COLO668 (cell line): ENCODE results near the gene CSNK2B.
"Not testable (repeated sequence)": the region's sequence is repeated elsewhere in the genome, so short reads cannot be mapped to it uniquely, and the experiment has no call there.

ENCODE experiments used
- DNase-seq: peaks from one replicate; lab custom pipeline; 2025; ENCODE audit not compliant: unreplicated experiment; lab: John Stamatoyannopoulos, UW

The CSNK2B gene

DNA sequence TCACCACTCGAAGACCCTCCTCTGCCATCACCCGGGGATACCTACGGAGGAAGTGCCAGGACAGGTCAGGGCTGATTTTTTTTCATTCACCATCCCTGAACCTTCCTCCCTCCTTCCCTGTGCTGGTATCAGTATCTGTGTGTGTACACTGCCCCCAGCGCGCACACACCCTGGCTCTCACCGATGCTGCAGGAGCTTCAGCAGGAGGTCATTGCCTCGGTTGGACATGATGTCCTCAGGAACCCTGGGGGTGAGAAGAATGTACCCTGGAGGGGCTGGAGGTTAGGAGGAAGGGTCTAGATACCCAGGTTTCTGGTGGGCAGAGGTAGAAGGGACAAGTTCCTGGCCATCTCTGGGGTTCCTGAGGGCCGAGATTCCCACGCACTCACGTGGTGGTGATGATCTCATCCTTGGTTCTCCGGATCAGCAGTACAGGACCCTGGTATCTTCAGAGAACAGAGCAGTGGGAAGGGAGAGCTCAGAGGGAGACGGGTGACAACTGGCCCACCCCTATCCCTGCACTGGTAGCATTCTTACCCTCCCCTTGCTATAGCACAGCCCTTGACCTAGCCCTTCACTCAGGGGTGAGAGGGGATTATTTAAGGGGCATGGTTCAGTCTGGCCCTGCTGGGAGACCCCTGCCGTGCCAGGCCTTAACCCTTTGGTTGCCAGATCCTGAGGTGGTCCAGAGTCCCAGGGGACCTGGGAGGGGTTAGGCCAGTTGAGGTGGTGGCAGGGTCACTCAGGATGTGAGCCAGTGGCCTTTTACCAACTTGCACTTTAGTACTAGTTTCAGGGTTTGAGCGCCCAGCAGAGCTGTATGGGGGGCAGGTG is 22.2 kb downstream of the CSNK2B start:
- DNase-seq, result no peak

DNA sequence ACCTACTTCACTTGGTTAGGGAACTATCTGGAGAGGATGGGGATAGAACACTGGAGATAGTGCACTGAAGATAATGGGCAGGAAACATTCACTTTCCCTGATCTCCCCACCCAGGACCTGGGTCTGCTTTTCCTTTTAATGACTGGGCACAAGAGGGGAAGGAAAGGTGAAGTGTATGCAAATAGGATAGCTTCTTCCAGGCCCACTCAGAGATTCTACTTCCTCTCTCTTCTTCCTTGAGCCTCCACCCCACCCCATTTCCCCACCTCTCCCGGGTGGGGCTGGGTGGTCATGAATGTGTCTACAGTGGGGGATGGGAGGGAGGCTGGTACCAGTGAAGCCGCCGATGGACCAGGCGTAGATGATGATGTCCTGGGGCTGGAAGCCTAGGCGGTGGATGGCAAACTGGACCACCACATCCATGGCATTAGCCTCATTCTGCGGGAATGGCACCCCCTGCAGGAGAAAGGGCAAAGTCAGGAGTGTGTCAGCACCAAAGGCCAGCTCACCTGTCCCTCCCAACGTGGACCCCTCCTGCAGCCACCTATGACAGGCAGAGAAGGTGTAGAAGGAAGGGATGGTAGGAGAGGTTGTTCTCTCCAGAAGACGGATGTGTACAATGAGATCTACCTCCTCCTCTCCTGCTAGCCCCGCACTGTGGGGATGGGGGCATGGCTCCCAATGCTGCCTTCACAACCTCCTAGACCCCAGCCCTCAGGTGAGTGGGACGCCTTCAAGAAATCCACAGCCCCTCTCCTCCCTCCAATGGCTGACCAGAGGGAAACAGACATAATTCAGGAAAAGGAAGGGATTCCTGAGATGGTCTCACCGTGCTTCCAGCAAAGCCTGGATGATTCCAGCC is 23.6 kb downstream of the CSNK2B start:
- DNase-seq, result peak; percentile 2

DNA sequence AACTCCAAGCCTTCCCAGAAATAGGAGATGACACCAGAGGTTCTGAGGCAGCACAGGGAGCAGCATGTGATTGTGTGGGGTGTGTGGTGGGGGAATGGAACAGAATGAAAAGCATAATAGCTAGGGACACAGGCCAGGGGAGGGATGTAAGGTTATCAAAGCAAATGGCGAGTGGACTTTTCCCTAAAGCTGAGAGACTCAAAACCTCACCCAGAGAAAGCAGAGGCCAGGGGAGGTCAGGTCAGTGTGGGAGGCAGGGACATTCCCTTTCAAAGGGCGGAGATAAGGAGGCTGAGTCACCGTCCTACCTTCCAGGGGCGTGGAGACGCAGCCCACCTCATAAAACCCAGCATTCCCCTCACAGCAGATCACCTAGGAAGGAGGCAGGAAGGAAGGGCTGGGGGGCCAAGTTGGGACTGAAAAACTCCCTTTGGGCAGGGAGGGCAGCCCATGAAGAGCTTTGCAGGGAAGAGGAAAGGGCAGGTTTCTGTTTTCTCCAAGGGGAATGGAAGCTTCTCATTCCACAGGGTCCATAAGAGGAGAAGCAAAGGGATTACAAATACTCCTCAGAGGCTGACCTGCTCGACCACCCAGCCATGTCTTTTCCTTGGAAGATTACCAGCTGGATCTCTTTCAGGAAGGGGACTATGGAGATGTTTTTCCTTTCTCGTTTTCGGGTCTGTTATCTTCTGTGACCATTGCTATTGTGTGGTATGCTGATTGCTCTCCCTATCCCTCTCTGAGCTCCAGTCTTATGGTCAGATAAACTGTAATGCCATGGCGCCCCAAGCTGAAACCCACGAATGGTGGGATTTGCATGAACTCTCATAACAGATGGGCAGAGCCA is 24.6 kb downstream of the CSNK2B start:
- no peak for DNase-seq

DNA sequence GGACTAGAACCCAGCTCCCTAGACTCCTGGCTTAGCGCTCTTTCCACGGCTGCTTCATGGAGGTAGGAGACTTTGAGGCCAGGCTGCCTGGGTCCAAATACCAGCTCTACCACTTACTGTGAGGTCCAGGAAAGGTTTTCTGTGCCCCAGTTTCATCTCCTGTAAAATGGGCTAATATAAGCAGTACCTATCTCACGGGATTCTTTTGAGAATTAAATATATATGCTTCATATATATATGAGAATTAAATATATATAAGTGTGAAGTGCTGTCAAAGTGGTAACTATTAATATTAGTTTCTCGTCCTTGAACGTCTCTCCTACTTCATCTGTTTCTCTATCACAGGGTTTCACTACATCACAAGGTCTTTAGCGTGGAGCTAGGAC is 25.2 kb downstream of the CSNK2B start:
- DNase-seq, result no peak

DNA sequence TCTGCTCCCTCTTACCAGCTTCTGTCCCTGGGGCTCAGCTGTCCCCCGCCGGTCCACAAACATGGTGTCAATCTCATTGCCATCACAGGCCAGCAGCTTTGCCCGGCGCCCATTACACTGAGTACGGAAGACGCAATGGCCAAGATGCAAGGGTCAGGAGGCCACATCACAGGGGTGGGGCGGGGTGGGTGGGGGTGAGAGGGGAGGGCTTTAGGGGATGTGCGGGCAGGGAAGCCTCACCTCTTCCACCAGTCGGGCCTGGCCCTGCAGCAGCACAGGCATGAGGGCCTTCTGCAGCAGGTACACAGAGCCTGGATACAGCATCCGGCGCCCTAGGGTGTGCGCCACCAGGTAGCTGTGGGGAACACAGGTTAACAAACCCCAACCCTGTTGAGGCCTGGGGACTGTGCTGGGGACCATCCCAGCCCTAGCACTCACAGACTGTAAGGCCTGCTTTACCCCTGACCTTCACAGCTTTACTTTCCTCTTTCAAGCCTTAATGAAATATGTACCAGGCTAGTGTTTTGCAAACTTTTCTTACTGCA is 25.8 kb downstream of the CSNK2B start:
- DNase-seq, result no peak

DNA sequence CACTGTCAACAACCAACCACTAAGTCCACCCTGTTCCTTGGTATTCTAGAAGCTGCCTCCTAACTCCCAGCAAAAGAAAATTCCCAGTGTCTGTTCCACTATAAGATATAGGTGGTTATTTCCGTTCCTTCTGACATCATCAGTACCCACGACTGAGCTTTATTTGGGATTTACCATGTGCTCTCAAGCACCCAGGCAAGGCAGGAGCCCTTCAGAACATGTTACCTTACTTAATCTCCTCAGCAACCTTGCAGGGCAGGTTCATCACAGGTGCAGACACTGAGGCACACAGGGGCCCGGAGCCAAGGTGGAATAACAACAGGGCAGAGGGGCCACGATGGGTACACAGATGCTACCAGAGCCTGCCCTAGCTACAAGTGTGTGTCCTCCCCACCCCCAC is 26.5 kb downstream of the CSNK2B start:
- DNase-seq, result no peak

DNA sequence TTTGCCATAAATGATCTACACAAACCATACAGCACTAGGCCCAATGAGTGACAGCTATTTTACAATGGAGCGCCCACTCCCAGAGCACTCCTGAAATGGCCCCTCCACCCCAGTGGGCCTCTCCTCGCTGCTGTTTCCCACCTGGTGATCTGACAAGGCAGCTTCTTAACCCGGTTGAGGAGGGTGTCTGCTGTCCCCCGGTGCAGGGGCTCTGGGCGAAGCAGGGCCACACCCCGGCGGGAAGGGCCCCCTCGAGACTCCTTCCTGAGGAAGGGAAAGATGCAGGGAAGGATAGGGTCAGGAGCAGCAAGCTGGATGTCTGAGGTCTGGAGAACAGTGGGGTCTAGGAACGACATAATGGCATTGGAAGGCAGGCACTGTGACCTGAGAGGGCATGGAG is 27.0 kb downstream of the CSNK2B start:
- no peak for DNase-seq

DNA sequence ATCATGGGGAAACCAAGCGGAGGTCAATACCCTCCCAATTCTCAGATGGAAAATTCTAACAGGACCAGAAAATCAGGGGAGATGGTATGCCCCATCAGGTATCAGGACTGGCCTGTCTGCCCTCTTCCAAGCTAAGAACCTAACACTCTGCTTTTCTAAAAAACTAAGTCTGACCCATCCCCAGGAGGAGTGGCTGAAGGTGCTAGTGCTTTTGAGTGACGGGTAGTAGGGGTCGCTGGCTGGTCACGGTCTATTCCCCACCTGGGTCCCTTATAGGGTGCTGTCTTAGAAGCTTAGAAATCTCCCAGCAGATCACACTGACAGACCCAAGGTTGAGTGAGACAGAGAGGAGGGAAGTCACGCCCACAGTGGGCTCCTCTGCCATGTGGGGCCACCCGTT is 27.7 kb downstream of the CSNK2B start:
- DNase-seq, result no peak

DNA sequence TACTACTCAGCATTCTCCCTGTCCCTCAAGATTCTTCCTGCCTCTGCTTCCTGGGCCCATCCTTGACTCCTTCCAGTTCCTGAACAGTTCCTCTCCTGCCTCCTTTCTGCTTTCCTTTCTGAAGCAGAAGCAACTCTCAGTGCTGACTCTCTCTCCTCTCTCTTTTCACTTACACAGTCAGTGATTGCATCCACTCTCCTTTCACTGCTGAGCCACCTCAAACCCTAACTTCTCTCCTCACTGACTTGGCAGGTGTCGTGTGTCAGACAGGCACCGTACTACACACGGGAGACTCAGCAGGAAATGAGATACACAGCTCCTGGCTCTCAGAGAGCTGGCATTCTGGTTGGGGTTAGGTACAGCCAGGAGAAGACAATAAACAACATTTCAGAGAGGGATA is 31.7 kb downstream of the CSNK2B start:
- DNase-seq, result no peak

DNA sequence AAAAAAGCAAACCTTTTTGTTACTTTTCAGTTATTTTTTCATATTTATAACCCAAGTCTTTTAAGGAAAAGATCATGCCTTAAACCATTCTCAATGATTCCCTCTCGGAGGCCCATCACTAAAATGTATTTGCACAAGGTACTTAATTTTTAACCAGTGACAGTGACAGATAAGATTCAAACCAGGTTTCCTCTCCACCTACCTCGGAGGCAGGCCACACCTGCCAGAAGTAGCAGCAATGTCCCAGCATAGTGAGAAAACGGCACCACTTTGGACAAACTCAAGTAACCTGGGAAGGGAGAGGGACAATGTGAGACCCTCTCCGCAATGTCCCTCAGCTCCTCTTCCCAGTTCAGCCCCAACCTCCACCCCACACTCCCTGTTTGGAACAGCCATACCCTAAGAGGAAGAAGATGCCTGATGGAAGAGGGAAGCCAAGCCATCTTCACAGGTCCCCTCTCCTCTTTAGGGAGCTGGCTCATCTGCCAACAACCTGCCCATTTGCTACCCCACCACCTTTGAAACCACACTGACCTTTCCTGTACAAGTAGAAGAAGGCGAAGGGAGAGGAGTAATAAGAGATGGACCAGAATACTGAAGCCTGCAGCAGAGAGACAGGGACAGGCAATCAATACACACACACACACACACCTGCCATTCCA is 35.0 kb downstream of the CSNK2B start:
- DNase-seq, result no peak

DNA sequence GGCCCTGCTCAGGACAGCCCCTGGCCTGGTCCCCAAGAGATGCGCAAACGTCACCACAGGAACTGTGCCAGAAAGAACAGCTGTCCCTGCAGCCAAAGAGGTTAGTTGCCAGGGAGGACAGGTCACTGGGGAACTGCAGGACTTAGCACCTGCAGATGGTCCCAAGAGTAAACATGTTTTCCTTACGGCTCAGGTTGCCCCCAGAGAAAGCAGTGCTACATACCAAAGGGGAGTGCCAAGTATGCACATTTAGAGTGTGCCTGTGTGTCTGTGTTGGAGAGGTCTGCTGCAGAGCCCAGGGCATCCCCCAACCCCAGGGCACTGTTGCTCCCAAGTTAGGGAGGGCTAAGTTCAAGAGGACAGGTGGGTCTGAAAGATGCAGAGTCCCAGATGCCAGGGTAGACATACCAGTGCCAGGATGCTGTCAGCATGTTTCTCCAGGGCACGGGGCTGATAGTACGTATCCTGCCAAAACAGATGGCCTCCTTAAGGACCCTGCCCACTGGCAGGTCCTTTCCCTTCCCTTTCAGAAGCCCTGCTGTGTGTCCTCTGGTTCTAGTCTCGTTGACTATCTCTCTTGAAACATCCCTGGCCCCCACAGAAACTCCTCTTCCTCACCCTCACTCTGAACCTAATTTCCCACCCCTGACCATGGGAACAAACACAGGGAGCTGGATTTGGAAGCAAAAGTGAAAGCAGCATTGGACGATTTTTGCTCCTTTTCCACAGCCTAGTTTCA is 36.0 kb downstream of the CSNK2B start:
- DNase-seq, result peak; percentile 39

DNA sequence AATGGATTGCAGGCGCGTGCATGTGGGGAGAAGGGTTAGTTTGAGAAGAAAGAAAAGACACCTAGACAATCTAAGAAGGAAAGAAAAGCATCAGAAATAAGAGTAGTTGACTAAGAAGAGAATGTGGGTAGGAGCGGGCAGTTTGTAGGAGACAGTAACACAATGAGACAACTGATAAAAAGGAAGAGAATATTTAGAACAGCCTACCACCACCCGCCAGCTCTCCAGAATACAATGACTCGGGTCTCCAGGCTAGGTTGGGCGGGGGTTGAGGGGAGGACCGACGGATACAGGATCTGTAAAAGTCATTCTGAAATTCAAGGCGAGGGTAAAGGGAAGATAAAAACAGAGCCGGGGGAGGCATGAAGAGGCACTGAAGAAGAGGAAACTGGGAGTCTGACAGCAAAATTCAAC is 36.5 kb downstream of the CSNK2B start:
- DNase-seq, result no peak

DNA sequence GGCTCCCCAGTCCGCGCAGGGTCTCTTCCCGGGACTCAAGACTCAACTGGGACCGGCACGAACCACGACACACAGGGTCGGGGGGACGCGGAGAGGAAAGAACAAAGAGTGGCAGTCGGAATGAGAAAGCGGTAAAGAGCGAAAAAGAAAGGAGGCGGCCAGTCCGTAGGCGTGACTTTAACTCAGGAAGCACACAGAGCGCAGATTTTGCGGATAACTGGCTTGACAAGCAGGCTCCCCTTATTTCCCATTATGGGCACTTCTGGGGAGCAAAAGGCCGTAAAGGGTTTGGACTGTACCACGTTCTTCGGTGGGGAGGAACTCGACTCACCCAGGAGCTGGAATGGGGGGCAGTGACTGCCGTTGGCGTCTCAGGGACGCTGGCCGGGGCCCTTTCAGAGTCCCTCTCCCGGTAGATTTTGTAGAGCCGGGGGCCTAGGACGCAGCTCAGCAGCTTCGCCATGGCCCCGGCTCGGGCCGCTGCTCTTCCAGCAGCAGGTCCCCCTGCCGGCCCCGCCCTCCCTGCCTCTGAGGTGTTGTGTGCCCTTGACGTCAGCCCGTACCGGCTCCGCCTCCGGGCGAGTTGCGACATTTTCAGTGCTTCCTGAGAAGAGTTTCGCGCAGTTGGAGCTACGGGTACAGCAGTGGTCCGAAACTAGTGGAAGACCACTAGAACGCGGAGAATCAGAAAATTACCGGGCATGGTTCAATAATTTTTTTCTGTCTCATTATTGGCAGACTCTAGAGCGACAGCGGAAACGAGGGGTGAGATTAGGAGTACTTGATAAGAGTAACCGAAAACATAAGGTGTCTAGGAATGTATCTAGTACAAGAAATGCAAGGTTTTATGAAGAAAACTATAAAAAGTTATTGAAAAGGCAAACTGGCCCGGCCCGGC is 37.2 kb downstream of the CSNK2B start, which contains the start of gene ABHD16A:
ABHD16A (minus strand) TSS at position 506 of the 898 bp plus-strand sequence; CDS start at position 463, 43 bp downstream.
- peak; percentile 95 for DNase-seq

DNA sequence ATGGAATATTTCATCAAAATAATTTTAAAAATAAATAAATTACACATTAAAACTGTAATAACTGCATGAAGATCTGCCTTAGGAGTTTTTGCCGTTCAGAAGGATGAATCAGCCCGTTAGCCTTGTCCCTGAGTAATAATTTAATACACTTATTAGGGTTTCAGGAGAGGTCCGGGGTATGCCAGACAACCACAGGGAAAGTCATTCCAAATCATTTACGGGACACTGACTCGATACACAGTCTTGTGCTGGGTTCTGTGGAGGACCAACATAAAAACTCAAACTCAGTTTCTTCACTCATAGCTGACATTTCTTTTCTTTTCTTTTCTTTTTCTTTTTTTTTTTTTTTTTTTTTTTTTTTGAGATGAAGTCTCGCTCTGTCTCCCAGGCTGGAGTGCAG is 40.1 kb downstream of the CSNK2B start:
- no peak for DNase-seq

DNA sequence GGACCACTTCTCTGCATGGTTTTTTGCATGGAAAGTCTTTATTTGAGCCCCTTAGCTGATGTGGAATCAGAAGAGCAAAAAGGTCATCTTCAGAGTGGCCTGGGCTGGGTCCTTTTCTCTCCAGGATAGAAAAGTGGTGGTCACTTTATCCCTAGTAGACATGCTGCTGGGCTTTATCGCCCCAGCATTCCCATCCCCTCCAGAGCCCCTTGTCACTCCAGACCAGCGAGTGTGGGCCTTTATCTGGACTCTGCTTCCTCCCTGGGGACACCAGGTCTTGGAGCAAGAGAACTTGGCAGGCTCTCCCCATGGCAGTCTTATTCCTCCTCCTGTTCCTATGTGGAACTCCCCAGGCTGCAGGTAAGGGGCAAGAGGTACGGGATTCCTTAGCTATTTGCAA is 40.7 kb downstream of the CSNK2B start, which contains the start of gene LY6G6F:
LY6G6F (plus strand) TSS at position 268 of the 400 bp plus-strand sequence; CDS start at position 309, 41 bp downstream.
- DNase-seq, result no peak

DNA sequence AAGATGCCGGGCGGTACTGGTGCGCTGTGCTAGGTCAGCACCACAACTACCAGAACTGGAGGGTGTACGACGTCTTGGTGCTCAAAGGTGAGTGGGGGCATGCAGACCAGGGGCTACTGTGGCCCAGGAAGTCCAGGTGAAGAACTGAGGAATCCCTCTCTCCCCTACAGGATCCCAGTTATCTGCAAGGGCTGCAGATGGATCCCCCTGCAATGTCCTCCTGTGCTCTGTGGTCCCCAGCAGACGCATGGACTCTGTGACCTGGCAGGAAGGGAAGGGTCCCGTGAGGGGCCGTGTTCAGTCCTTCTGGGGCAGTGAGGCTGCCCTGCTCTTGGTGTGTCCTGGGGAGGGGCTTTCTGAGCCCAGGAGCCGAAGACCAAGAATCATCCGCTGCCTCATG is 41.8 kb downstream of the CSNK2B start:
- no peak for DNase-seq

DNA sequence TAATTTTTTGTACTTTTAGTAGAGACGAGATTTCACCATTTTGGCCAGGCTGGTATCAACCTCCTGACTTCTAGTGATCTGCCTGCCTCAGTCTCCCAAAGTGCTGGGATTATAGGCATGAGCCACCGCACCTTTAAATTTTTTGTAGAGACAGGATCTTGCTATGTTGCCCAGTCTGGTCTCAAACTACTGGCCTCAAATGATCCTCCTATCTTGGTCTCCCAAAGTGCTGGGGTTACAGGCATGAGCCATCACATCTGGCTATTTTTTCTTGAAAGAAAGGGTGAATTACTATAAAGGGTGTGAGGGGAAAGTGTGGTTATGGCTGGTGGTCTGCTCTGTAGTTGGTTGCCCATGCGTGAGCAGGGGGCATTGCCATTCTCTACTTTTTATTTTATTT is 42.3 kb downstream of the CSNK2B start:
- no peak for DNase-seq

DNA sequence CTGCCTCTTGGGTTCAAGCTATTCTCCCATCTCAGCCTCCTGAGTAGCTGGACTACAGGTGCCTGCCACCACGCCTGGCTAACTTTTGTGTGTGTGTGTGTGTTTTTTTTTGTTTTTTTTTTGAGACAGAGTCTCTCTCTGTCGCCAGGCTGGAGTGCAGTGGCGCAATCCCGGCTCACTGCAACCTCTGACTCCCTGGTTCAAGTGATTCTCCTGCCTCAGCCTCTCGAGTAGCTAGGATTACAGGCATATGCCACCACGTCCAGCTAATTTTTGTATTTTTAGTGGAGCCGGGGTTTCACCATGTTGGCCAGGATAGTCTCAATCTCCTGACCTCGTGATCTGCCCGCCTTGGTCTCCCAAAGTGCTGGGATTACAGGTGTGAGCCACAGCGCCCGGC is 43.3 kb downstream of the CSNK2B start:
- not testable (repeated sequence) for DNase-seq
